HFFc6 (cell line): ENCODE results near the gene UTP14A. TPM values are rescaled to one million over a fixed set of nuclear protein-coding genes. Genes with fewer than 3 reads are reported as not detected.

Experiments used
- DNase-seq: peaks from one replicate; pipeline ENCODE4 v3.0.0-alpha.2; 2018
- H3K27ac Mint-ChIP-seq: 2 replicates; pipeline ENCODE4 v1.8.0; 2020; ENCODE audit warnings: mild to moderate bottlenecking, mixed read lengths
- H3K27me3 Mint-ChIP-seq: 2 replicates; pipeline ENCODE4 v1.8.0; 2021; ENCODE audit warnings: mild to moderate bottlenecking, moderate library complexity, mixed read lengths; ENCODE audit not compliant: insufficient read depth
- H3K36me3 Mint-ChIP-seq: 2 replicates; pipeline ENCODE4 v1.8.0; 2021; ENCODE audit warnings: low read depth, mixed read lengths
- H3K4me1 Mint-ChIP-seq: 2 replicates; pipeline ENCODE4 v1.8.0; 2020; ENCODE audit warnings: low read depth, mixed read lengths
- H3K4me3 Mint-ChIP-seq: 2 replicates; pipeline ENCODE4 v1.8.0; 2020; ENCODE audit warnings: mild to moderate bottlenecking, moderate library complexity, mixed read lengths
- H3K9me3 Mint-ChIP-seq: 2 replicates; pipeline ENCODE4 v1.8.0; 2020; ENCODE audit warnings: mild to moderate bottlenecking, mixed read lengths
- total RNA-seq, 6 experiments: library from RNA; stranded (reverse); fragmentation: NEBNext Ultra II Directional; extraction: Animal tissue kit (Norgen Biotek cat#: 25700); gene quantifications; 2 replicates in 1 of 6; 3 replicates in 5 of 6; pipeline ENCODE4 v1.2.3, GENCODE V29; 2021
- TF ChIP-seq, protein P1 (sequence below): fragments of 200-600 bp; sonication (generic); IDR thresholded peaks from 2 replicates; pipeline ENCODE4 v1.5.0; 2021; ENCODE audit warnings: antibody characterized with exemption, mild to moderate bottlenecking

The UTP14A gene
- total RNA-seq, 6 experiments from 2014 or later: 22.7 to 29.9 (median 23.3) TPM

DNA sequence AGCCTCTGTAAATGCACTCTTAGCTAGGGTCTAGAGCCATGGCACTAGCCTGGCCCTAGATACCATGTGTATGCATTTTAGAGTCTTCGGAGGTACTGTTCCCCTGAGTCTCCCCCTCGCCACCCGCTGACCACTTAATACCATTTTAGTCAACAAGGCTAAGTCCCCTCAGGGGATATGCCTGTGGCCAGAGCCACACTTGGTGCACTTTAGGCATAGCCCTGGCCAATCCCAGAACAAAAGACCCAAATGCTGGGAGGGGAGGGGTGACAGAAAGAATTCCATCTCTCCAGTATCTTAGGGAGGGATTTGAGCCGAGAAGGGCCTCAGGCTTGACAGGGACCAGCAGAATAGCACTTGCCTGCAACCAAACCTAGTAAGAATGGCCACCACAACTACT lies 47.9 kb downstream of the UTP14A start:
- TF ChIP-seq, protein P1, sequence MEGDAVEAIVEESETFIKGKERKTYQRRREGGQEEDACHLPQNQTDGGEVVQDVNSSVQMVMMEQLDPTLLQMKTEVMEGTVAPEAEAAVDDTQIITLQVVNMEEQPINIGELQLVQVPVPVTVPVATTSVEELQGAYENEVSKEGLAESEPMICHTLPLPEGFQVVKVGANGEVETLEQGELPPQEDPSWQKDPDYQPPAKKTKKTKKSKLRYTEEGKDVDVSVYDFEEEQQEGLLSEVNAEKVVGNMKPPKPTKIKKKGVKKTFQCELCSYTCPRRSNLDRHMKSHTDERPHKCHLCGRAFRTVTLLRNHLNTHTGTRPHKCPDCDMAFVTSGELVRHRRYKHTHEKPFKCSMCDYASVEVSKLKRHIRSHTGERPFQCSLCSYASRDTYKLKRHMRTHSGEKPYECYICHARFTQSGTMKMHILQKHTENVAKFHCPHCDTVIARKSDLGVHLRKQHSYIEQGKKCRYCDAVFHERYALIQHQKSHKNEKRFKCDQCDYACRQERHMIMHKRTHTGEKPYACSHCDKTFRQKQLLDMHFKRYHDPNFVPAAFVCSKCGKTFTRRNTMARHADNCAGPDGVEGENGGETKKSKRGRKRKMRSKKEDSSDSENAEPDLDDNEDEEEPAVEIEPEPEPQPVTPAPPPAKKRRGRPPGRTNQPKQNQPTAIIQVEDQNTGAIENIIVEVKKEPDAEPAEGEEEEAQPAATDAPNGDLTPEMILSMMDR: no peak
- no peak for DNase-seq
- Mint-ChIP-seq H3K27ac (no peak overlapping the region), H3K4me3 (no peak overlapping the region; the same call in 1 of the 2 replicates), H3K4me1 (peaks cover 13% of the 10 kb centered on the region), H3K9me3 (no peaks in the 10 kb centered on the region), H3K36me3 (no peaks in the 10 kb centered on the region), H3K27me3 (no peaks in the 10 kb centered on the region)

GRCh38 chrX:129954804-129955203 lies 48.8 kb downstream of the UTP14A start:
- H3K4me3 Mint-ChIP-seq: no peak overlapping the region
- H3K36me3 Mint-ChIP-seq: no peaks in the 10 kb centered on the region
- peaks cover 22% of the 10 kb centered on the region for H3K4me1 Mint-ChIP-seq
- no peak for DNase-seq
- no peaks in the 10 kb centered on the region for H3K27me3 Mint-ChIP-seq
- H3K27ac Mint-ChIP-seq: no peak overlapping the region
- H3K9me3 Mint-ChIP-seq: no peaks in the 10 kb centered on the region
- TF ChIP-seq, protein P1: no peak

DNA sequence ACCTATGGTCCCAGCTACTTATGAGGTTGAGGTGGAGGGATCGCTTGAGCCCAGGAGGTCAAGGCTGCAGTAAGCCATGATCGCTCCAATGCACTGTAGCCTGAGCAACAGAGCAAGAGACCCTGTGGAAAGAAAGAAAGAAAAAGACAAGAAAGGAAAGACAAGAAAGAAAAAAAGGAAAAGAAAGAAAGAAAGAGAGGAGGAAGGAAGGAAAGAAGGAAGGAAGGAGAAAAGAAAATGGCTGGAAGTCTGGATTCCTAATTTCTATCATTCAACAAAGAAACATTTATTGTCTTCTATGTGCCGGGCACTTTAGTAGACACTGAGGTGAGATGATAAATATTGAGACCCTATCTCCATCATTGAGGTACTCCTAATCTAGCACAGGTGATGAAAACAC lies 49.7 kb downstream of the UTP14A start:
- no peaks in the 10 kb centered on the region for H3K36me3 Mint-ChIP-seq
- no peaks in the 10 kb centered on the region for H3K9me3 Mint-ChIP-seq
- H3K4me3 Mint-ChIP-seq: no peak overlapping the region
- no peaks in the 10 kb centered on the region for H3K27me3 Mint-ChIP-seq
- peaks cover 26% of the 10 kb centered on the region for H3K4me1 Mint-ChIP-seq
- no peak overlapping the region for H3K27ac Mint-ChIP-seq
- TF ChIP-seq, protein P1: no peak
- no peak for DNase-seq

GRCh38 chrX:129956145-129956544 lies 50.2 kb downstream of the UTP14A start:
- DNase-seq: no peak
- Mint-ChIP-seq H3K36me3 (no peaks in the 10 kb centered on the region), H3K27me3 (no peaks in the 10 kb centered on the region), H3K4me3 (peak overlapping the region; percentile 55), H3K4me1 (peaks cover 26% of the 10 kb centered on the region), H3K9me3 (no peaks in the 10 kb centered on the region), H3K27ac (no peak overlapping the region)
- TF ChIP-seq, protein P1: no peak

DNA sequence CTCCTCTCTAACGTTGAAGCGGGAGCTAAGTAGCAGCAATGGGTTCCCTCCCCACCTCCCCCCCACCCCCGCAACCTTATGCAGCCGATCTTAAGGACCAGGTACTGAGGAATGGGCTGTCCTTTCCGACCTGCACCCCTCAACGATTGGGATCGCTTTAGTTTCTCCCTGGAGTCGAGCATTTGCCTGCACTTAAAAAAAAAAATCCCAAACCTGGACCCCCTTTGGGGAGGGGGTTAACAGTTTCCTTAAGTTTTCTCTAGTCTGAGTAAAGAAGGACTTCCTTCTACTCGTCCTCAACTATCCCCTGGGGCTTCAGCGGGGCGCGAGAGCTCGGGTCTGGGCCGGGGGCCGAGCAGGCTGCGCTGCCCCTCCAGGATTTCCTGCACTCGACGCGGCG lies 50.8 kb downstream of the UTP14A start:
- no peaks in the 10 kb centered on the region for H3K27me3 Mint-ChIP-seq
- TF ChIP-seq, protein P1: no peak
- H3K27ac Mint-ChIP-seq: no peak overlapping the region
- DNase-seq: no peak
- peak overlapping the region; percentile 60 for H3K4me3 Mint-ChIP-seq
- no peaks in the 10 kb centered on the region for H3K36me3 Mint-ChIP-seq
- H3K9me3 Mint-ChIP-seq: no peaks in the 10 kb centered on the region
- H3K4me1 Mint-ChIP-seq: peaks cover 32% of the 10 kb centered on the region
